Stimulated activated CD8-positive, alpha-beta memory T cell treated with anti-CD3 and anti-CD28 coated beads, Interleukin-15, amount 100 ng/mL, for 48 hours (primary cell): ENCODE results near the gene PSMA3.
A peak's percentile ranks its signal among the peaks of the same experiment; 100 is the strongest.

Experiments used
- DNase-seq, 2 donors: peaks; one replicate each; pipeline ENCODE4 v3.0.0-alpha.2; 2020; ENCODE audit warnings: low read depth in 2 of 2

PSMA3 gene

GRCh38 chr14:58299401-58300330, 55.0 kb downstream of the PSMA3 start:
- peak in 1 of 2 donors; percentile 2 for DNase-seq

GRCh38 chr14:58301416-58301815, 56.8 kb downstream of the PSMA3 start:
- no peak for DNase-seq

GRCh38 chr14:58305730-58306129, 61.1 kb downstream of the PSMA3 start:
- DNase-seq, result no peak

GRCh38 chr14:58307597-58308316, 63.1 kb downstream of the PSMA3 start:
- no peak for DNase-seq

- DNase-seq, result no peak
These were observed 64.4 kb downstream of the PSMA3 start for GRCh38 chr14:58309086-58309485.

GRCh38 chr14:58313699-58314098, 69.1 kb downstream of the PSMA3 start:
- no peak for DNase-seq

- no peak for DNase-seq
These were observed 71.0 kb downstream of the PSMA3 start for GRCh38 chr14:58315606-58316005.
